Neuron (in vitro differentiated cells): ENCODE measurements around the gene MON2.

Source experiments
- H2AFZ ChIP-seq: one replicate; pipeline ENCODE4 v1.6.1; 2013; ENCODE audit warnings: low read depth, mild to moderate bottlenecking, inconsistent platforms, low read length, moderate library complexity
- H3K27me3 ChIP-seq: one replicate; pipeline ENCODE4 v1.6.1; 2013; ENCODE audit warnings: low read length; ENCODE audit not compliant: insufficient read depth
- H3K36me3 ChIP-seq: one replicate; pipeline ENCODE4 v1.6.1; 2013; ENCODE audit warnings: low read length; ENCODE audit not compliant: insufficient read depth
- H3K4me1 ChIP-seq: one replicate; pipeline ENCODE4 v1.6.1; 2013; ENCODE audit warnings: low read length; ENCODE audit not compliant: insufficient read depth
- H3K4me3 ChIP-seq: 2 replicates; pipeline ENCODE4 v1.5.1; 2013; ENCODE audit warnings: mild to moderate bottlenecking, low read length, moderate library complexity
- H3K9me3 ChIP-seq: one replicate; pipeline ENCODE4 v1.6.1; 2013; ENCODE audit warnings: low read length

The MON2 gene

GRCh38 chr12:62588916-62589315 is 122.3 kb downstream of the MON2 start:
- H3K36me3 ChIP-seq = peaks cover 8% of the 10 kb centered on the region
- no peak overlapping the region for H2AFZ ChIP-seq
- H3K9me3 ChIP-seq = peaks cover 1% of the 10 kb centered on the region
- peaks cover 30% of the 10 kb centered on the region for H3K4me1 ChIP-seq
- no peaks in the 10 kb centered on the region for H3K27me3 ChIP-seq
- H3K4me3 ChIP-seq = no peak overlapping the region

GRCh38 chr12:62597253-62597652 is 130.6 kb downstream of the MON2 start:
- no peaks in the 10 kb centered on the region for H3K36me3 ChIP-seq
- no peaks in the 10 kb centered on the region for H3K27me3 ChIP-seq
- no peak overlapping the region for H2AFZ ChIP-seq
- H3K9me3 ChIP-seq = no peaks in the 10 kb centered on the region
- peaks cover 11% of the 10 kb centered on the region for H3K4me1 ChIP-seq
- H3K4me3 ChIP-seq = no peak overlapping the region

GRCh38 chr12:62598846-62599245 is 132.2 kb downstream of the MON2 start:
- no peak overlapping the region for H2AFZ ChIP-seq
- no peaks in the 10 kb centered on the region for H3K9me3 ChIP-seq
- H3K27me3 ChIP-seq = no peaks in the 10 kb centered on the region

GRCh38 chr12:62599854-62600437 is 133.3 kb downstream of the MON2 start:
- no peak overlapping the region for H3K4me3 ChIP-seq
- peaks cover 11% of the 10 kb centered on the region for H3K4me1 ChIP-seq
- no peak overlapping the region for H2AFZ ChIP-seq
- H3K9me3 ChIP-seq = no peaks in the 10 kb centered on the region
- H3K36me3 ChIP-seq = no peaks in the 10 kb centered on the region
- no peaks in the 10 kb centered on the region for H3K27me3 ChIP-seq

More at GRCh38 chr12:62598846-62599245, 132.2 kb downstream of the MON2 start:
- H3K4me1 ChIP-seq = peaks cover 11% of the 10 kb centered on the region
- H3K4me3 ChIP-seq = no peak overlapping the region
- no peaks in the 10 kb centered on the region for H3K36me3 ChIP-seq

- Histone ChIP-seq H3K4me3 (peak overlapping the region; percentile 93), H3K27me3 (no peaks in the 10 kb centered on the region), H3K36me3 (no peaks in the 10 kb centered on the region), H3K9me3 (no peaks in the 10 kb centered on the region), H2AFZ (peak overlapping the region; percentile 62), H3K4me1 (peaks cover 28% of the 10 kb centered on the region)
Measured at GRCh38 chr12:62601765-62602164, 135.1 kb downstream of the MON2 start.

- Histone ChIP-seq H2AFZ (peak overlapping the region; percentile 62), H3K36me3 (no peaks in the 10 kb centered on the region), H3K4me1 (peaks cover 30% of the 10 kb centered on the region), H3K27me3 (no peaks in the 10 kb centered on the region), H3K9me3 (no peaks in the 10 kb centered on the region), H3K4me3 (peak overlapping the region; percentile 93)
Measured at GRCh38 chr12:62602255-62603060, 135.8 kb downstream of the MON2 start.

- H3K4me3 ChIP-seq = peak overlapping the region; percentile 93
- peaks cover 4% of the 10 kb centered on the region for H3K36me3 ChIP-seq
- H3K4me1 ChIP-seq = peaks cover 30% of the 10 kb centered on the region
- H2AFZ ChIP-seq = peak overlapping the region; percentile 62
- no peaks in the 10 kb centered on the region for H3K27me3 ChIP-seq
- H3K9me3 ChIP-seq = no peaks in the 10 kb centered on the region
Measured at GRCh38 chr12:62603061-62603810, 136.6 kb downstream of the MON2 start.

- Histone ChIP-seq H2AFZ (no peak overlapping the region), H3K36me3 (peaks cover 5% of the 10 kb centered on the region), H3K27me3 (no peaks in the 10 kb centered on the region), H3K9me3 (no peaks in the 10 kb centered on the region), H3K4me1 (peaks cover 30% of the 10 kb centered on the region), H3K4me3 (peak overlapping the region; percentile 93)
Measured at GRCh38 chr12:62603811-62604098, 137.1 kb downstream of the MON2 start.

GRCh38 chr12:62604373-62604772 is 137.7 kb downstream of the MON2 start:
- Histone ChIP-seq H3K36me3 (peaks cover 5% of the 10 kb centered on the region), H3K9me3 (no peaks in the 10 kb centered on the region), H2AFZ (no peak overlapping the region), H3K4me1 (peaks cover 30% of the 10 kb centered on the region), H3K27me3 (no peaks in the 10 kb centered on the region), H3K4me3 (peak overlapping the region; percentile 93)

GRCh38 chr12:62604871-62605270 is 138.2 kb downstream of the MON2 start:
- H3K27me3 ChIP-seq = no peaks in the 10 kb centered on the region
- peaks cover 5% of the 10 kb centered on the region for H3K36me3 ChIP-seq
- H3K4me3 ChIP-seq = peak overlapping the region; percentile 93
- H2AFZ ChIP-seq = no peak overlapping the region
- H3K4me1 ChIP-seq = peaks cover 30% of the 10 kb centered on the region
- no peaks in the 10 kb centered on the region for H3K9me3 ChIP-seq

- H3K27me3 ChIP-seq = no peaks in the 10 kb centered on the region
- peaks cover 30% of the 10 kb centered on the region for H3K4me1 ChIP-seq
- H3K36me3 ChIP-seq = peaks cover 7% of the 10 kb centered on the region
- H3K9me3 ChIP-seq = no peaks in the 10 kb centered on the region
- no peak overlapping the region for H2AFZ ChIP-seq
- H3K4me3 ChIP-seq = peak overlapping the region; percentile 93
Measured at GRCh38 chr12:62605981-62606380, 139.4 kb downstream of the MON2 start.

GRCh38 chr12:62606654-62607053 is 140.0 kb downstream of the MON2 start:
- Histone ChIP-seq H2AFZ (no peak overlapping the region), H3K4me3 (peak overlapping the region; percentile 93), H3K9me3 (no peaks in the 10 kb centered on the region), H3K4me1 (peaks cover 26% of the 10 kb centered on the region), H3K36me3 (peaks cover 7% of the 10 kb centered on the region), H3K27me3 (no peaks in the 10 kb centered on the region)

GRCh38 chr12:62613081-62613480 is 146.5 kb downstream of the MON2 start:
- Histone ChIP-seq H3K4me1 (peaks cover 11% of the 10 kb centered on the region), H3K36me3 (peaks cover 12% of the 10 kb centered on the region), H3K4me3 (no peak overlapping the region), H2AFZ (no peak overlapping the region), H3K27me3 (no peaks in the 10 kb centered on the region), H3K9me3 (no peaks in the 10 kb centered on the region)
